Measurements from ENCODE around the gene TMEM229A. TPM values are rescaled to one million over a fixed set of nuclear protein-coding genes. Genes with fewer than 3 reads are reported as not detected.

TMEM229A gene
- total and polyA plus RNA-seq, 2 of the 8 experiments (the other 6 are each of a cell fraction or from before 2014, with no cell fraction given) = 0.33 to 0.54 TPM

GRCh38 chr7:123994449-123994848, 38.4 kb downstream of the TMEM229A start:
- no peak overlapping the region for H4K91ac ChIP-seq (replicated peaks; ENCODE audit: insufficient read length, low read length)
- no peak overlapping the region for H2AFZ ChIP-seq (ENCODE audit: low read length)
- no peak overlapping the region for H3K4ac ChIP-seq (replicated peaks; ENCODE audit: insufficient read length, low read depth, low read length)
- H3K14ac ChIP-seq (ENCODE audit: insufficient read length) = no peak overlapping the region
- H2BK20ac ChIP-seq (ENCODE audit: low read length) = no peak overlapping the region
- H2BK12ac ChIP-seq (ENCODE audit: low read depth, low read length) = no peak overlapping the region
- no peaks in the 10 kb centered on the region for H4K20me1 ChIP-seq (replicated peaks in 1 of 2; ENCODE audit: control insufficient read depth in 1 of 2, insufficient read depth in 2 of 2, low read length in 2 of 2)
- H3K9me3 ChIP-seq (ENCODE audit: insufficient read depth in 2 of 2, low read depth in 1 of 2, low read length in 1 of 2) = no peaks in the 10 kb centered on the region
- no peak overlapping the region for H2BK120ac ChIP-seq (replicated peaks; ENCODE audit: low read depth, low read length)
- H2BK5ac ChIP-seq (ENCODE audit: low read depth, low read length) = no peak overlapping the region
- no peak overlapping the region for H4K8ac ChIP-seq (ENCODE audit: extremely low read depth, insufficient read depth, low read length)
- H3K36me3 ChIP-seq (ENCODE audit: control insufficient read depth in 2 of 4, insufficient read depth in 4 of 4, low read length in 3 of 4) = no peaks in the 10 kb centered on the region
- peaks cover 3% of the 10 kb centered on the region; the same call in 1 of the 2 replicates for H3K23me2 ChIP-seq (ENCODE audit: low read depth, low read length)
- H2AK5ac ChIP-seq (ENCODE audit: low read depth, low read length) = no peak overlapping the region
- TF ChIP-seq USF2 (IDR thresholded peaks at IDR 0.05; ENCODE audit: low read length) = 0 out of 2 replicates have a peak, but pooled peaks have one; percentile 25
- no peak for TF ChIP-seq TEAD4 (IDR thresholded peaks at IDR 0.05; ENCODE audit: low read depth, low read length)
- no peak overlapping the region for H3K9ac ChIP-seq (replicated peaks in 1 of 4; ENCODE audit: extremely low read depth in 1 of 4, low read depth in 3 of 4, low read length in 3 of 4)
- no peak overlapping the region for H3K4me3 ChIP-seq (ENCODE audit: extremely low read depth in 1 of 4, insufficient read depth in 2 of 4, low read depth in 3 of 4, low read length in 4 of 4)
- ChIA-PET CTCF (ENCODE audit: partially characterized antibody) (interaction anchor here (0.6 to 0.9 kb wide), 2 partner anchors 36 to 79 kb away, joined by 3 to 4 read pairs; no protein-coding TSS in a partner anchor), POLR2A (ENCODE audit: partially characterized antibody) (no interaction called here)
- no peak overlapping the region for H2BK15ac ChIP-seq (ENCODE audit: low read length)
- no peak overlapping the region for H3K23ac ChIP-seq (ENCODE audit: insufficient read length)
- H4K5ac ChIP-seq (ENCODE audit: insufficient read length, low read depth, low read length) = no peak overlapping the region
- peaks cover 0 to 6% (median 1%) of the 10 kb centered on the region in 4 experiments; a peak in 1 of 7 replicates for H3K4me1 ChIP-seq (replicated peaks in 1 of 4; ENCODE audit: control insufficient read depth in 3 of 4, insufficient read depth in 4 of 4, low read length in 3 of 4)
- H3K79me1 ChIP-seq (ENCODE audit: low read depth, low read length) = no peaks in the 10 kb centered on the region
- DNase-seq (ENCODE audit: low read depth in 1 of 2, low spot score in 2 of 2) (no peak), FAIRE-seq (no peak)
- no peaks in the 10 kb centered on the region for H3K27me3 ChIP-seq (replicated peaks in 1 of 4; ENCODE audit: control insufficient read depth in 3 of 4, extremely low read depth in 1 of 4, insufficient read depth in 3 of 4, low read length in 3 of 4)
- H3K4me2 ChIP-seq (ENCODE audit: insufficient read depth in 1 of 2, low read depth in 2 of 2, low read length in 2 of 2) = no peak overlapping the region
- H3K27ac ChIP-seq (ENCODE audit: low read depth, low read length) = no peak overlapping the region
- no peak overlapping the region for H3K18ac ChIP-seq (ENCODE audit: extremely low read depth, low read length)
- no peaks in the 10 kb centered on the region for H3K79me2 ChIP-seq (ENCODE audit: control insufficient read depth in 1 of 2, insufficient read depth in 2 of 2, low read length in 2 of 2)
- H3K56ac ChIP-seq (replicated peaks; ENCODE audit: insufficient read length, low read depth, low read length) = no peak overlapping the region
